GM23338 (cell line): Measurements from ENCODE around the gene CCNL1. TPM values are rescaled to one million over a fixed set of nuclear protein-coding genes. Genes with fewer than 3 reads are reported as not detected.

Experiments
- ATAC-seq: fragments of 200-7000 bp; cut with Tn5 transposase; 3 replicates; pipeline ENCODE4 v1.9.1; 2020
- DNase-seq: peaks from one replicate; pipeline ENCODE4 v3.0.0-alpha.2; 2015; ENCODE audit warnings: low spot score
- H2AFZ ChIP-seq: fragments of 200-600 bp; sonication (generic); 2 replicates; pipeline ENCODE4 v1.8.0; 2016; ENCODE audit warnings: antibody characterized with exemption, mild to moderate bottlenecking, moderate library complexity
- H3F3A ChIP-seq: fragments of 200-600 bp; sonication (generic); replicated peaks from 2 replicates; pipeline ENCODE4 v1.8.0; 2017; ENCODE audit warnings: antibody characterized with exemption, mixed run types, low read depth
- H3K27ac ChIP-seq: fragments of 200-600 bp; sonication (generic); 2 replicates; pipeline ENCODE4 v1.6.1; 2016; ENCODE audit warnings: low read depth
- H3K27me3 ChIP-seq: fragments of 200-600 bp; sonication (generic); 2 replicates; pipeline ENCODE4 v1.8.0; 2016; ENCODE audit warnings: mild to moderate bottlenecking, mixed run types, moderate library complexity; ENCODE audit not compliant: insufficient read depth
- H3K36me3 ChIP-seq: fragments of 200-600 bp; sonication (generic); 2 replicates; pipeline ENCODE4 v1.8.0; 2016; ENCODE audit warnings: mild to moderate bottlenecking; ENCODE audit not compliant: insufficient read depth
- H3K4me1 ChIP-seq: fragments of 200-600 bp; sonication (generic); 2 replicates; pipeline ENCODE4 v1.8.0; 2016; ENCODE audit warnings: mild to moderate bottlenecking, moderate library complexity; ENCODE audit not compliant: insufficient read depth
- H3K4me2 ChIP-seq: fragments of 200-600 bp; sonication (generic); 2 replicates; pipeline ENCODE4 v1.7.1; 2017; ENCODE audit warnings: mixed run types
- H3K4me3 ChIP-seq: fragments of 200-600 bp; sonication (generic); 2 replicates; pipeline ENCODE4 v1.6.1; 2016; ENCODE audit warnings: mixed run types
- H3K79me2 ChIP-seq: fragments of 200-600 bp; sonication (generic); replicated peaks from 2 replicates; pipeline ENCODE4 v1.8.0; 2017; ENCODE audit warnings: mild to moderate bottlenecking; ENCODE audit not compliant: insufficient read depth
- H3K9me2 ChIP-seq: fragments of 200-600 bp; sonication (generic); 2 replicates; pipeline ENCODE4 v1.8.0; 2017; ENCODE audit not compliant: insufficient read depth
- H4K20me1 ChIP-seq: fragments of 200-600 bp; sonication (generic); replicated peaks from 2 replicates; pipeline ENCODE4 v1.8.0; 2017; ENCODE audit warnings: mild to moderate bottlenecking; ENCODE audit not compliant: insufficient read depth
- H3K27ac Mint-ChIP-seq: 2 replicates; pipeline ENCODE4 v1.8.0; 2020; ENCODE audit warnings: inconsistent platforms, mild to moderate bottlenecking, moderate library complexity, mixed read lengths
- H3K27me3 Mint-ChIP-seq: 3 replicates; pipeline ENCODE4 v1.8.0; 2022; ENCODE audit warnings: low read depth, mild to moderate bottlenecking, moderate library complexity, mixed read lengths, inconsistent platforms; ENCODE audit not compliant: insufficient read depth, poor library complexity
- H3K36me3 Mint-ChIP-seq: 3 replicates; pipeline ENCODE4 v1.8.0; 2021; ENCODE audit warnings: low read depth, mild to moderate bottlenecking, inconsistent platforms, moderate library complexity, mixed read lengths
- H3K4me1 Mint-ChIP-seq: 3 replicates; pipeline ENCODE4 v1.8.0; 2020; ENCODE audit warnings: mild to moderate bottlenecking, inconsistent platforms, mixed read lengths
- H3K4me3 Mint-ChIP-seq: 3 replicates; pipeline ENCODE4 v1.8.0; 2021; ENCODE audit warnings: moderate library complexity, mild to moderate bottlenecking, inconsistent platforms, mixed read lengths
- H3K9me3 Mint-ChIP-seq: 3 replicates; pipeline ENCODE4 v1.8.0; 2020; ENCODE audit warnings: moderate library complexity, mild to moderate bottlenecking, inconsistent platforms, mixed read lengths
- CREB1 ChIP-seq: fragments of 250-450 bp; sonication (Bioruptor Pico); IDR thresholded peaks from 2 replicates; pipeline ENCODE4 v1.5.0; 2020; ENCODE audit warnings: low read depth, mild to moderate bottlenecking, moderate library complexity
- CTCF ChIP-seq, 2 experiments: fragments of 200-600 bp in 1 of 2; sonication (generic) in 1 of 2; conservative IDR thresholded peaks; 2 replicates each; pipeline versions ENCODE4 v1.5.1 to v1.6.1; 2016 to 2017; ENCODE audit warnings: antibody characterized with exemption in 2 of 2, low read depth in 2 of 2, mild to moderate bottlenecking in 2 of 2, moderate library complexity in 1 of 2
- EZH2 ChIP-seq: fragments of 200-600 bp; sonication (generic); IDR thresholded peaks from one replicate; pipeline ENCODE4 v1.8.0; 2017; ENCODE audit warnings: antibody characterized with exemption, mild to moderate bottlenecking, low read depth; ENCODE audit not compliant: unreplicated experiment
- EZH2phosphoT487 ChIP-seq: fragments of 200-600 bp; sonication (generic); IDR thresholded peaks from one replicate; pipeline ENCODE4 v1.8.1; 2018; ENCODE audit warnings: antibody characterized with exemption; ENCODE audit not compliant: unreplicated experiment
- JUNB ChIP-seq: IDR thresholded peaks from one replicate; pipeline ENCODE4 v1.6.1; 2016; ENCODE audit warnings: antibody characterized with exemption; ENCODE audit not compliant: unreplicated experiment
- NANOG ChIP-seq: IDR thresholded peaks from 2 replicates; pipeline ENCODE4 v1.6.1; 2016; ENCODE audit warnings: antibody characterized with exemption, borderline replicate concordance
- POLR2AphosphoS5 ChIP-seq: IDR thresholded peaks from 2 replicates; pipeline ENCODE4 v1.6.1; 2016; ENCODE audit warnings: antibody characterized with exemption, low read depth
- REST ChIP-seq: IDR thresholded peaks from one replicate; pipeline ENCODE4 v1.6.1; 2018; ENCODE audit warnings: antibody characterized with exemption; ENCODE audit not compliant: unreplicated experiment
- STAT1 ChIP-seq: IDR thresholded peaks from one replicate; pipeline ENCODE4 v1.6.1; 2016; ENCODE audit warnings: antibody characterized with exemption; ENCODE audit not compliant: unreplicated experiment
- ZNF114 ChIP-seq: fragments of 250-450 bp; sonication (Bioruptor Pico); IDR thresholded peaks from 2 replicates; pipeline ENCODE4 v1.5.0; 2020; ENCODE audit warnings: mild to moderate bottlenecking, moderate library complexity
- ZNF331 ChIP-seq: fragments of 250-450 bp; sonication (Bioruptor Pico); IDR thresholded peaks from 2 replicates; pipeline ENCODE4 v1.5.0; 2020; ENCODE audit warnings: low read depth, mild to moderate bottlenecking, moderate library complexity
- ZNF462 ChIP-seq: fragments of 250-450 bp; sonication (Bioruptor Pico); IDR thresholded peaks from 2 replicates; pipeline ENCODE4 v1.5.0; 2020; ENCODE audit warnings: mild to moderate bottlenecking, moderate library complexity
- polyA plus RNA-seq: library from polyadenylated mRNA; unstranded; fragments of >200 nt; fragmentation: Nextera tagmentation; extraction: Ambion mirVana; gene quantifications from 2 replicates; pipeline ENCODE4 v1.2.1, GENCODE V29; 2016
- total RNA-seq: library from RNA; depleted of rRNA; stranded (reverse); fragments of >200 nt; shearing (Covaris generic); gene quantifications from 2 replicates; pipeline ENCODE4 v1.2.3, GENCODE V29; 2014

The CCNL1 gene
- total and polyA plus RNA-seq, 2 experiments from 2014 or later = 108 to 134 TPM

DNA sequence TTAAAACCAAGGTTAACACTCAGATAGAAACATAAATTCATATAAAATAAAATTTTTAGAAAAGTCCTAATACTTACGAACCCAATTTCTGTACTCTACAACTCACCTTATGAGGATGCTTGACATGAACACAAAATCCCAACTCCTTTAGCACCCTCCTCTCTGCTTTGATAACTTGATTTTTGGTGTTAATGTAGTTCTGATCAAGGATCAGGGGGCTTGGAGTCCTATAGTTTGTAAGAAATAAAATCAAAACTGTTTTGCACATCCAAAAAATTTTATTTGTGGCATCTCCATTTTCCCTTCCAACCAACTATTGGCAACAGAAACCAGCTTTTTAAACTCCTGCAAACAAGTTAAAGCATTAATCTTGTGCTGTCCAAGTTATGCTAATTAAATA lies 7.0 kb downstream of the CCNL1 start:
- no peaks in the 10 kb centered on the region for H3K9me2 ChIP-seq
- no peak overlapping the region for H3K27ac ChIP-seq
- H3K4me1 Mint-ChIP-seq = peaks cover 22% of the 10 kb centered on the region
- H3F3A ChIP-seq = peaks cover 12% of the 10 kb centered on the region; the same call in 1 of the 2 replicates
- peaks cover 97% of the 10 kb centered on the region for H3K36me3 Mint-ChIP-seq
- H4K20me1 ChIP-seq = peaks cover 64% of the 10 kb centered on the region
- DNase-seq (no peak), ATAC-seq (no peak)
- no peak overlapping the region for H3K4me3 Mint-ChIP-seq
- no peak overlapping the region for H2AFZ ChIP-seq
- no peak overlapping the region for H3K27ac Mint-ChIP-seq
- no peaks in the 10 kb centered on the region for H3K9me3 Mint-ChIP-seq
- no peaks in the 10 kb centered on the region for H3K27me3 ChIP-seq
- H3K27me3 Mint-ChIP-seq = no peaks in the 10 kb centered on the region
- no peak overlapping the region for H3K4me3 ChIP-seq
- peaks cover 99% of the 10 kb centered on the region for H3K36me3 ChIP-seq
- no peak for TF ChIP-seq REST
- TF ChIP-seq ZNF462 (CRISPR knock-in tag) = no peak
- TF ChIP-seq CTCF (conservative IDR thresholded peaks at IDR 0.05; ENCODE audit: low read depth in 2 of 2) = no peak
- no peak for TF ChIP-seq STAT1
- TF ChIP-seq JUNB = no peak
- TF ChIP-seq EZH2phosphoT487 = no peak
- no peak for TF ChIP-seq EZH2
- TF ChIP-seq NANOG = no peak
- TF ChIP-seq CREB1 (CRISPR knock-in tag) = no peak
- no peak for TF ChIP-seq ZNF331 (CRISPR knock-in tag)
- no peak for TF ChIP-seq ZNF114
- TF ChIP-seq POLR2AphosphoS5 = no peak
- H3K79me2 ChIP-seq = peaks cover 57% of the 10 kb centered on the region
- peaks cover 15% of the 10 kb centered on the region for H3K4me1 ChIP-seq
- no peak overlapping the region for H3K4me2 ChIP-seq
